SK-N-SH treated with all-trans-retinoic acid at 6 μM for 48 hours (cell line): ENCODE results near the gene CCDC106.

Source experiments
- ATAC-seq: fragments of 200-7000 bp; cut with Tn5 transposase; 3 replicates; pipeline ENCODE4 v1.9.1; 2020; ENCODE audit warnings: mild to moderate bottlenecking, moderate library complexity
- ARNTL ChIP-seq: fragments of 450-650 bp; formaldehyde crosslinking; IDR thresholded peaks from 2 replicates; pipeline ENCODE4 v1.5.0; 2020; ENCODE audit warnings: low read depth, mild to moderate bottlenecking, moderate library complexity, borderline replicate concordance
- BACH2 ChIP-seq: fragments of 250-450 bp; sonication (Bioruptor Pico); IDR thresholded peaks from 2 replicates; pipeline ENCODE4 v1.9.0; 2021; ENCODE audit warnings: mild to moderate bottlenecking, borderline replicate concordance
- CREB5 ChIP-seq: fragments of 250-450 bp; sonication (Bioruptor Pico); IDR thresholded peaks from 2 replicates; pipeline ENCODE4 v1.5.1; 2020; ENCODE audit warnings: low read depth, mild to moderate bottlenecking, moderate library complexity
- CSDC2 ChIP-seq: fragments of 250-450 bp; sonication (Bioruptor Pico); IDR thresholded peaks from 2 replicates; pipeline ENCODE4 v1.5.0; 2020; ENCODE audit warnings: mild to moderate bottlenecking, moderate library complexity
- ESRRG ChIP-seq: fragments of 250-450 bp; sonication (Bioruptor Pico); IDR thresholded peaks from 2 replicates; pipeline ENCODE4 v1.6.1; 2021; ENCODE audit warnings: mild to moderate bottlenecking
- GLIS3 ChIP-seq: fragments of 250-450 bp; sonication (Bioruptor Pico); IDR thresholded peaks from 2 replicates; pipeline ENCODE4 v1.5.0; 2020; ENCODE audit warnings: mild to moderate bottlenecking, moderate library complexity
- OSR1 ChIP-seq: fragments of 250-450 bp; sonication (Bioruptor Pico); IDR thresholded peaks from 2 replicates; pipeline ENCODE4 v1.8.0; 2022; ENCODE audit warnings: moderate library complexity, mild to moderate bottlenecking, inconsistent platforms
- PATZ1 ChIP-seq: fragments of 250-450 bp; sonication (Bioruptor Pico); IDR thresholded peaks from 2 replicates; pipeline ENCODE4 v1.8.0; 2020; ENCODE audit warnings: mild to moderate bottlenecking, moderate library complexity, borderline replicate concordance
- POU6F1 ChIP-seq: fragments of 250-450 bp; sonication (Bioruptor Pico); IDR thresholded peaks from 2 replicates; pipeline ENCODE4 v1.8.0; 2021; ENCODE audit warnings: low read depth, mild to moderate bottlenecking, moderate library complexity, borderline replicate concordance
- PPARA ChIP-seq: fragments of 250-450 bp; sonication (Bioruptor Pico); IDR thresholded peaks from 2 replicates; pipeline ENCODE4 v1.5.0; 2020; ENCODE audit warnings: mild to moderate bottlenecking, borderline replicate concordance
- SNAI2 ChIP-seq: fragments of 250-450 bp; sonication (Bioruptor Pico); IDR thresholded peaks from 2 replicates; pipeline ENCODE4 v1.5.0; 2020; ENCODE audit warnings: mild to moderate bottlenecking, moderate library complexity
- TSHZ2 ChIP-seq: fragments of 250-450 bp; sonication (Bioruptor Pico); IDR thresholded peaks from 2 replicates; pipeline ENCODE4 v1.5.0; 2020; ENCODE audit warnings: mild to moderate bottlenecking, moderate library complexity
- ZC3H10 ChIP-seq: fragments of 250-450 bp; sonication (Bioruptor Pico); IDR thresholded peaks from 2 replicates; pipeline ENCODE4 v1.5.1; 2021; ENCODE audit warnings: mild to moderate bottlenecking, moderate library complexity
- ZFP3 ChIP-seq: fragments of 250-450 bp; sonication (Bioruptor Pico); IDR thresholded peaks from 2 replicates; pipeline ENCODE4 v1.5.0; 2020; ENCODE audit warnings: mild to moderate bottlenecking, moderate library complexity
- ZFP30 ChIP-seq: fragments of 450-650 bp; formaldehyde crosslinking; IDR thresholded peaks from 2 replicates; pipeline ENCODE4 v1.5.0; 2022; ENCODE audit warnings: mild to moderate bottlenecking, moderate library complexity
- ZNF565 ChIP-seq: fragments of 450-650 bp; formaldehyde crosslinking; conservative IDR thresholded peaks from 2 replicates; pipeline ENCODE4 v1.5.0; 2020; ENCODE audit warnings: low read depth, mild to moderate bottlenecking, moderate library complexity
- ZNF70 ChIP-seq: fragments of 450-650 bp; formaldehyde crosslinking; IDR thresholded peaks from 2 replicates; pipeline ENCODE4 v1.5.0; 2020; ENCODE audit warnings: mild to moderate bottlenecking, moderate library complexity
- ZNF8 ChIP-seq: fragments of 450-650 bp; formaldehyde crosslinking; IDR thresholded peaks from 2 replicates; pipeline ENCODE4 v1.5.0; 2020; ENCODE audit warnings: mild to moderate bottlenecking, moderate library complexity

CCDC106 gene

GRCh38 chr19:55674459-55674840 is 26.4 kb downstream of the CCDC106 start:
- no peak for ATAC-seq
- TF ChIP-seq BACH2 (CRISPR knock-in tag) (no peak), GLIS3 (CRISPR knock-in tag) (no peak), ZNF70 (CRISPR knock-in tag) (no peak), ESRRG (CRISPR knock-in tag) (no peak), TSHZ2 (CRISPR knock-in tag) (no peak), OSR1 (CRISPR knock-in tag) (no peak), ZNF8 (CRISPR knock-in tag) (no peak), CSDC2 (CRISPR knock-in tag) (no peak), CREB5 (CRISPR knock-in tag) (no peak), POU6F1 (CRISPR knock-in tag) (no peak), PPARA (CRISPR knock-in tag) (no peak), PATZ1 (CRISPR knock-in tag) (no peak), SNAI2 (CRISPR knock-in tag) (no peak), ARNTL (no peak)

GRCh38 chr19:55674841-55675660 is 27.0 kb downstream of the CCDC106 start, which contains the start of gene EPN1:
TSS of gene EPN1 (plus strand) at chr19:55675226. CDS start at chr19:55678628, 3,402 bp downstream.
- TF ChIP-seq TSHZ2 (CRISPR knock-in tag) (0 out of 2 replicates have a peak, but pooled peaks have one; percentile 33), ARNTL (no peak)
- TF ChIP-seq, all 23 proteins: peak for 1
- ATAC-seq, result peak; percentile 79

GRCh38 chr19:55675661-55676354 is 27.8 kb downstream of the CCDC106 start:
- ATAC-seq, result no peak
- TF ChIP-seq CREB5 (CRISPR knock-in tag), result no peak
- no peak for TF ChIP-seq SNAI2 (CRISPR knock-in tag)
- no peak for TF ChIP-seq ZC3H10
- no peak for TF ChIP-seq PATZ1 (CRISPR knock-in tag)
- TF ChIP-seq TSHZ2 (CRISPR knock-in tag), result no peak
- TF ChIP-seq ZFP3, result no peak
- no peak for TF ChIP-seq ZFP30
- TF ChIP-seq ZNF565, result no peak
- no peak for TF ChIP-seq ESRRG (CRISPR knock-in tag)
